ENCODE measurements around the gene SCAP. TPM values are rescaled to one million over a fixed set of nuclear protein-coding genes. Genes with fewer than 3 reads are reported as not detected.
A peak's percentile ranks its signal among the peaks of the same experiment; 100 is the strongest.
"Not testable (repeated sequence)": the region's sequence is repeated elsewhere in the genome, so short reads cannot be mapped to it uniquely, and the experiment has no call there.

Gene SCAP
- total and polyA plus RNA-seq, 2 of the 13 experiments (the other 11 are each of a cell fraction or from before 2014, with no cell fraction given) = 40.4 to 53.3 TPM

GRCh38 chr3:47505267-47505666 is 29.5 kb upstream of the SCAP start:
- H3K9me3 ChIP-seq (ENCODE audit: low read length); H3K4me1 ChIP-seq (ENCODE audit: insufficient read depth, low read length); FAIRE-seq; CTCF ChIA-PET (ENCODE audit: low intra/inter-chr PET ratio, low total read pairs); in situ Hi-C loops (cut with HindIII; ENCODE audit: extremely low pct_ligation_motif_present, low pct_unique_long_range_greater_than_20kb); intact Hi-C loops (cut with micrococcal nuclease; ENCODE audit: unreplicated experiment); H3K27ac ChIP-seq (ENCODE audit: extremely low read length, insufficient read depth, low read length); H3K79me2 ChIP-seq (ENCODE audit: insufficient read depth, low read length); H2AFZ ChIP-seq (ENCODE audit: low read length); ATAC-seq; DNase-seq (ENCODE audit: low spot score); H4K20me1 ChIP-seq (ENCODE audit: insufficient read depth, low read length); H3K27me3 ChIP-seq (ENCODE audit: control insufficient read depth in 1 of 2, insufficient read depth in 2 of 2, low read length in 2 of 2); H3K4me3 ChIP-seq (replicated peaks in 1 of 3; ENCODE audit: insufficient read depth in 1 of 3, low read depth in 2 of 3, low read length in 3 of 3); POLR2A ChIA-PET; H3K9ac ChIP-seq (ENCODE audit: insufficient read depth, low read depth, low read length); H3K4me2 ChIP-seq (ENCODE audit: low read depth, low read length); BruUV-seq (replicated peaks): not testable (repeated sequence)
- H3K36me3 ChIP-seq (replicated peaks in 1 of 2; ENCODE audit: control insufficient read depth in 1 of 2, insufficient read depth in 2 of 2, low read length in 2 of 2) = peaks cover 19 to 37% of the 10 kb centered on the region in 2 experiments; a peak in 4 of 5 replicates
- TF ChIP-seq CEBPG (CRISPR knock-in tag; IDR thresholded peaks at IDR 0.05) = peak; percentile 35; the same call in 1 of the 2 replicates
- TF ChIP-seq CEBPB (IDR thresholded peaks at IDR 0.05; ENCODE audit: borderline replicate concordance, low read depth, low read length) = peak; percentile 58; the same call in 1 of the 2 replicates
- 97% methylated on average over 6 of the region's 6 CpGs for WGBS (ENCODE audit: low lambda C conversion rate)

GRCh38 chr3:47504113-47504512 is 28.4 kb upstream of the SCAP start:
- POLR2A ChIA-PET = no interaction called here
- H3K9me3 ChIP-seq (ENCODE audit: low read length) = no peaks in the 10 kb centered on the region
- intact Hi-C loops (cut with micrococcal nuclease; ENCODE audit: unreplicated experiment) (no loop called here), in situ Hi-C loops (cut with HindIII; ENCODE audit: extremely low pct_ligation_motif_present, low pct_unique_long_range_greater_than_20kb) (no loop called here)
- no peaks in the 10 kb centered on the region for H4K20me1 ChIP-seq (ENCODE audit: insufficient read depth, low read length)
- DNase-seq (ENCODE audit: low spot score) (no peak), FAIRE-seq (no peak), ATAC-seq (no peak)
- no peaks in the 10 kb centered on the region for H3K4me1 ChIP-seq (ENCODE audit: insufficient read depth, low read length)
- H3K27me3 ChIP-seq (ENCODE audit: control insufficient read depth in 1 of 2, insufficient read depth in 2 of 2, low read length in 2 of 2) = no peaks in the 10 kb centered on the region; a peak in 1 of 5 replicates
- no peak overlapping the region for H3K4me3 ChIP-seq (replicated peaks in 1 of 3; ENCODE audit: insufficient read depth in 1 of 3, low read depth in 2 of 3, low read length in 3 of 3)
- no peak overlapping the region for H3K27ac ChIP-seq (ENCODE audit: extremely low read length, insufficient read depth, low read length)
- no peak overlapping the region for H2AFZ ChIP-seq (ENCODE audit: low read length)
- H3K4me2 ChIP-seq (ENCODE audit: low read depth, low read length) = no peak overlapping the region
- no TSS peak for BruUV-seq (replicated peaks)
- peaks cover 17 to 32% of the 10 kb centered on the region in 2 experiments; a peak in 4 of 5 replicates for H3K36me3 ChIP-seq (replicated peaks in 1 of 2; ENCODE audit: control insufficient read depth in 1 of 2, insufficient read depth in 2 of 2, low read length in 2 of 2)
- H3K79me2 ChIP-seq (ENCODE audit: insufficient read depth, low read length) = no peaks in the 10 kb centered on the region
- H3K9ac ChIP-seq (ENCODE audit: insufficient read depth, low read depth, low read length) = no peak overlapping the region
- TF ChIP-seq GMEB1 (CRISPR knock-in tag; IDR thresholded peaks at IDR 0.05; ENCODE audit: borderline replicate concordance) = no peak
- TF ChIP-seq NBN (conservative IDR thresholded peaks at IDR 0.05) = no peak
- TF ChIP-seq NCOR1 (IDR thresholded peaks at IDR 0.05; ENCODE audit: borderline replicate concordance, low read length) = no peak
- no peak for TF ChIP-seq PRMT3 (CRISPR knock-in tag; IDR thresholded peaks at IDR 0.05; ENCODE audit: borderline replicate concordance, low read depth)
- no peak for TF ChIP-seq DMAP1 (CRISPR knock-in tag; IDR thresholded peaks at IDR 0.05)
- CTCF ChIA-PET (ENCODE audit: low intra/inter-chr PET ratio, low total read pairs) = no interaction called here
- WGBS (ENCODE audit: low lambda C conversion rate) = 97% methylated on average over 7 of the region's 7 CpGs

Measured in HepG2 (cell line).